HG03457 (cell line): ENCODE results near the gene IL21R.
A peak's percentile ranks its signal among the peaks of the same experiment; 100 is the strongest.
"Not testable (repeated sequence)": the region's sequence is repeated elsewhere in the genome, so short reads cannot be mapped to it uniquely, and the experiment has no call there.

Experiments
- ATAC-seq: cut with Tn5 transposase; IDR thresholded peaks from one replicate; pipeline ENCODE4 v1.9.1; 2021; ENCODE audit warnings: moderate number of reproducible peaks; ENCODE audit not compliant: unreplicated experiment

Gene IL21R

DNA sequence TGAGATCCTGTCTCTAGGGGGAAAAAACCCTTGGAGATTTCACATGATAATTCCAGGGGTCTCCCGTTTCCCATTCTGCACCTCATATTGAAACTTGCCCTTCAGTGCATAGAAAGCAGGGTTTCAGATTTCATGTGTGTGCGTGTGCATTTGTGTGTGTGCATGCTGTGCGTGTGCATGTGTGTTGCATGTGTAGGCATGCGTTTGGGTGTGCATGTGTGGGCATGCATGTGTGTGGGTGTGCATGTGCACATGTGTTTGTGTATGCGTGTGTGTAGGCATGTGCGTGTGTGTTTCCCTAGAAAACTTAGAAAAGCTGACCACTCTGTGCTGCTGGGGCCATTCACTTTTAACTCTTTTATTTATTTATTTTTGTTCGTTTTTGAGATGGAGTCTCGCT is 40.0 kb downstream of the IL21R start:
- no peak for ATAC-seq

DNA sequence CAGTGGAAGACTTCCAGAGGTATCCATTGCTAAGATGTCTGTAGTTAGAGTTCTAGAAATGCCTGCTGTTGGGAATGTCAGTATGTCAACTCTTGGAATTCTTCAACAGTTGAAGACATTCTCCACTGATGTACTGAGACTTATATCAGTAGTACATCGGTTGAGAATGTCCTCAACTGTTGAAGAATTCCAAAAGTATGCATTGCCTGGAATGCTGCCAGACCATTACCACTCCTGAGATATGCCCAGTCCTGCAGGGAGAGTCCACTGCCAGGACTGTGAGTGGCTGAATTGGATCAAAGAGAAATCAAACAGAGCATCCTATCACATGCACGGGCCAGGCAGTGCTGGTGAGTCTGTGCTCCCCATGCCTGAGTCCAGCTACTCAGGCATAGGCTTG is 42.0 kb downstream of the IL21R start:
- ATAC-seq, result no peak

- no peak for ATAC-seq
Measured at GRCh38 chr16:27444470-27444869, 42.5 kb downstream of the IL21R start.

GRCh38 chr16:27445502-27446175 is 43.7 kb downstream of the IL21R start:
- ATAC-seq, result no peak

DNA sequence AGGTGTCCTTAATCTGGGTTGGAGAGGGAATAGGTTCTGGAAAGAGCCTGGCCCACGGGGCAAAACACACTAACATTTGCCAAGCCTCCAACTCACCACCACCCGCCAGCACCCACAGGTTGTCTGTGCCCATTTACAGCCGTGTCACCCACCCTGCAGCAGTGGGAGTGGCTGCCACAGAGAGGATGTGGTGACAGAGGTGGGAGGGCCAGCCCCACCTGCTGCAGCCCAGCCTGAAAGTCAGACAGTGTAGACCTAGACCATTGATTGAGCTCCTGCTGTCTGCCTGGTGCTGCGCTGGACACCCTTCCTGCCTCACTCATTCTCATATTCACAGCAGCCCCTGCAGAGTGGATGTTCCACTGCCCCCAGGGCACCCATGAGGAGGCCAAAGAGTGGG is 44.7 kb downstream of the IL21R start:
- no peak for ATAC-seq

DNA sequence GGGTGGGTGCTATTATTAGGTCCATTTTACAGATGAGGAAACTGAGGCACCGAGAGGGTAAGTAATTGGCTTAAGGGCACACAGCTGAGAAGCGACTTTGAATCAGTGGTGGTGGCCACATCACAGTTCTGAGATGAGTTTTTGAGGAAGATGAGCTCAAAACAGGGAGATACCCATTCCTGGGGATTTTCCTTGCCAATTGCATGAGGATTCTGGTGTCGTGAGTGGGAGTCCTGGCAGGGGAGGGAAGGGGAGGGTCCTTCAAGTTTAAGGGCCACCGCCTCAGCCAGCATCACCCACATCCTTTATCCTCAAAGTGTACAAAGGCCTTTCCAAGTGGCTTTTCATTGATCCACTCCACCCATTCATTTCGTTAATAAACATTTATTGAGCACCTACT is 45.3 kb downstream of the IL21R start:
- no peak for ATAC-seq

- no peak for ATAC-seq
Measured at GRCh38 chr16:27448532-27449433, 46.8 kb downstream of the IL21R start.

GRCh38 chr16:27449434-27450195 is 47.6 kb downstream of the IL21R start:
- peak; percentile 49 for ATAC-seq

GRCh38 chr16:27450196-27450549 is 48.2 kb downstream of the IL21R start:
- no peak for ATAC-seq

DNA sequence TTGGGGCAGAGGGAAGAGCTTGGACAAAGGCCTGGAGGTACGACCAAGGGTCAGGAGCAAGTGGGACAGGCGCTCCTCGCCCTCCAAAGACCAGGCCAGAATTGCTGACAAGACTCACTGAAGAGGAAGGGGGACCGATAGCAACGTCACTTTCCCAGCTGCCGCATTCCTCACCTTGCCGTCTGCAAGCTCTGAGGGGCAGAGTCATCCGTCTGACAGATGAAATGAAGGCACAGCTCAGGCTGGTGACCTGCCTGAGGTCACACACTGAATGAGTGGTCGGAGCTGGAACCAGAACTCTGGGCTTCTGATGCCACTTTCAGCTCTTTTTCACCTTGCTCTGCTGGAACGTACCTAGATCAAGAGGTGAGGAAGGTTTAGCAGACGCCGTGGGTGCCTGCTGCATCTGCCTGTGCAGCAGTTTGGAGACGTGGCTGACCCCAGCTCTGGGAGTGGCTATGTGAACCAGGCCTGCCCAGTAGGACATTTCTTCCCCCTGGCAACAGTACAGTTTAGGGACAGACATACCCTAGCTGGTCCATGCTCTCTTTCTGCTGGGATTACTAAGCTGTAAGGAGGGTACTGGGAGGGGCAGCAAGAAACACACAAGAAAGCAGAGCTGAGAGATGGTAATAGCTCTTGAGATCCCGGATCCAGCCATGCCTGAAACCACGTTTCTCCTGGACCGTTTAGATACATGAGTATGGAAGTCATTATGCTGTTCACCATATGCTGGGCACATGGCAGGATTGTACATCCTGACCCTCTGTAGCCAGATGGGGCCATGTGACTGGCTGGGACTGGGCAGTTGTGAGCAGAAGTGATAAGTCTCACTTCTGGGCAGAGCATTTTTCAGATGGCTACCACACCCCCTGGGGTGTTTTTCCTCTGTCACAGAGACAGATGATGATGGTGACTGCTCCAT is 50.9 kb downstream of the IL21R start:
- ATAC-seq, result no peak

GRCh38 chr16:27453494-27453825 is 51.5 kb downstream of the IL21R start:
- no peak for ATAC-seq

DNA sequence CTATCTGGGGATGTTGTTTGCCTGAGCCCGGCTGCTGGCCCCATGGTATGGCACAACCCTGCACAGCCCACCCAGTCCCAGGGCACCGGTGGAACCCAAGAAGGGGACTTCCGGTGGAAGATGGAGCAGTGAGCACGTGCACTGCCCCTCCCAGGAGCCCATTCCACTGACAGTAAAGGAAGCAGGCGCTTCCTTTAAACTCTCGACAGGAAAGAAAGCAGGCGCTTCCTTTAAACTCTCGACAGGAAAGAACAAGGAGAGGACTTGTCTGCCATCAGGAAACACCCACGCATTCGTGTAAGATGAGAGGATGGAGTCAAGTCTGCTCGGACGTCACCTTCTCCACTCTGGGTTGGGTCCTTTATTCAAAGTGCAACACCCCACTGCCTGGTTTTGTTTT is 53.7 kb downstream of the IL21R start:
- ATAC-seq, result no peak

DNA sequence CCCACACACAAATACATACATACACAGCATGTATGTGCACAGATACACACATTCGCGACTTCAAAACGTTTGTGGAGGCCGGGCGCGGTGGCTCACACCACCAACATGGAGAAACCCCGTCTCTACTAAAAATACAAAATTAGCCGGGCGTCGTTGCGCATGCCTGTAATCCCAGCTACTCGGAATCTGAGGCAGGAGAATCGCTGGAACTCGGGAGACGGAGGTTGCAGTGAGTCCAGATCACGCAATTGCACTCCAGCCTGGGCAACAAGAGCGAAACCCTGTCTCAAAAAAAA is 55.6 kb downstream of the IL21R start:
- ATAC-seq, result not testable (repeated sequence)

GRCh38 chr16:27458258-27458657 is 56.3 kb downstream of the IL21R start:
- ATAC-seq, result no peak

GRCh38 chr16:27458987-27459688 is 57.2 kb downstream of the IL21R start:
- no peak for ATAC-seq

DNA sequence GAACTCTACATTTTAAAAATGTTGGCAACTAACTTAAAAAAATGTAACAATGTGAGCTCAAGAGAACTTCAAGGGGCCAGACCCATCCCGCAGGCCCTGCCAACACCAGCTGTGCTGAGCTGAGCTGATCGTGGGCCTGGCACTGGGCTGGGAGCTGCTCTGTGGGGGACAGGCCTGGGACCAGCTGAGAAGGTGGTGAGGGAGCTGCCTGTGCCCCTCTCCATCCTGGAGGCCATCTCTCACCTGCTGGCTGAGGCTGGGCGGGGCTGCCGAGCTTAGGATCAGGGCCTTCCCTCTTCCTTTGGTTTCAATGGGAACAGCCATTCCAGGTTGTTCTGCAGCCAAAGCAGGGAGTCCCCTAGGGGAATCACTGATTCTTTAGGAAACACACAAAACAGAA is 58.2 kb downstream of the IL21R start:
- ATAC-seq, result no peak

GRCh38 chr16:27460663-27461482 is 58.9 kb downstream of the IL21R start:
- ATAC-seq, result no peak

DNA sequence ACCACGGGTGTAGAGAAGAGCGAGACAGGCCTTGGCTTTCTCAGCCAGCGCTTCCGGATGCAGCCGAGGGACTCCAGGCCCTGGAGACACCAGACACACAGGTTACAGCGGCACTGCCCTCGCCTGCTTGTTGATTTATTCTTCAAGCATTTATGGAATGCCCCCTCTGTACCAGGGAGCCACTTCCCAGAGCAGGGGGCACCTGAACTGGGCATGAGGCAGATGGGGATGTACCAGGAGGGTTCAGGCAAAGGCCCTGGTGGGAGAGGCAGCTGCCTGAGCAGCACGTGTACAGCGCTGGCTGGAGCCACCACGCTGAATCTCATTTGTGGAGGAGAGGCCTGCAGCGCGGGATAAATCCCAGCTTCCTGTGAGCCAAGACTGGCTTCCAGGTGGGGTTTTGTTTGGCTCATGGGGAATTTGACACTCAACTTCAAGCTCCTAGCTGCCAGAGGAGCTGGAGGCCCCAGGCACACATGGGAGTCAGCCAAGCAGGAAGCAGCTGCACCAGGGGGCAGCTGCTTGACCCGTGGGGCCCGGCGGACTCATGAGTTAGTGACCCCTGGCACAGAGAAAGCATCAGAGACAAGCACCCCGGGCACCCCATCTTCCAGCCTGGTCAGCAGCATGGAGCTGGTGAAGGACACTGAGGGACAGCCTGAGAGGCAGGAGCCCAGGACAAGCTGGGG is 59.7 kb downstream of the IL21R start:
- no peak for ATAC-seq
